HepG2 (cell line): Measurements from ENCODE around the gene HNRNPUL1. TPM values are rescaled to one million over a fixed set of nuclear protein-coding genes. Genes with fewer than 3 reads are reported as not detected.

Experiments used
- ATAC-seq: fragments of 200-7000 bp; cut with Tn5 transposase; 3 replicates; pipeline ENCODE4 v1.9.1; 2020; ENCODE audit warnings: mild to moderate bottlenecking, moderate library complexity
- BruUV-seq: library from RNA; stranded (reverse); fragments of 400-500 nt; replicated peaks from 2 replicates; lab custom pipeline; 2021; lab: Mats Ljungman, UMichigan
- CTCF ChIA-PET: fragments of 300-600 bp; formaldehyde crosslinking; extraction: SDS; loops from one replicate; lab custom pipeline; 2021; ENCODE audit warnings: low total read pairs, inconsistent platforms, low intra/inter-chr PET ratio; lab: Yijun Ruan, JAX
- POLR2A ChIA-PET: fragments of 350-600 bp; sonication (Branson Sonifier 250); formaldehyde crosslinking; loops from one replicate; lab custom pipeline; 2020; ENCODE audit warnings: antibody characterized with exemption, inconsistent platforms; lab: Yijun Ruan, JAX
- DNase-seq: peaks from one replicate; pipeline ENCODE4 v3.0.0-alpha.2; 2015; ENCODE audit warnings: low spot score
- FAIRE-seq: peaks from 3 replicates; lab custom pipeline; 2011; peaks lifted over from hg19 to GRCh38; lab: Jason Lieb, UNC
- H2AFZ ChIP-seq: one replicate; pipeline ENCODE4 v1.6.1; 2011; ENCODE audit warnings: low read length, inconsistent platforms
- H3K27ac ChIP-seq: fragments of 300-600 bp; 3 replicates; pipeline ENCODE4 v1.8.0; 2011; ENCODE audit warnings: mixed run types, mild to moderate bottlenecking, mixed read lengths, low read length, inconsistent platforms; ENCODE audit not compliant: insufficient read depth; ENCODE audit errors: extremely low read length
- H3K27me3 ChIP-seq, 2 experiments: fragments of 200-600 bp in 1 of 2; 2 replicates in 1 of 2; 3 replicates in 1 of 2; pipeline versions ENCODE4 v1.6.0 to v1.8.0; 2011; ENCODE audit warnings: low read length in 2 of 2, mild to moderate bottlenecking in 2 of 2, moderate library complexity in 2 of 2, inconsistent platforms in 1 of 2; ENCODE audit not compliant: insufficient read depth in 2 of 2, control insufficient read depth in 1 of 2
- H3K36me3 ChIP-seq, 2 experiments: fragments of 200-600 bp in 1 of 2; replicated peaks in 1 of 2; 2 replicates in 1 of 2; 3 replicates in 1 of 2; pipeline versions ENCODE4 v1.5.1 to v1.8.0; 2011; ENCODE audit warnings: low read length in 2 of 2, inconsistent platforms in 1 of 2; ENCODE audit not compliant: insufficient read depth in 2 of 2, control insufficient read depth in 1 of 2
- H3K4me1 ChIP-seq: 2 replicates; pipeline ENCODE4 v1.5.1; 2012; ENCODE audit warnings: low read length, inconsistent platforms; ENCODE audit not compliant: insufficient read depth
- H3K4me2 ChIP-seq: 2 replicates; pipeline ENCODE4 v1.6.0; 2011; ENCODE audit warnings: low read depth, low read length, inconsistent platforms
- H3K4me3 ChIP-seq, 3 experiments: fragments of 200-600 bp in 1 of 3; sonication (generic), shearing (Covaris generic) in 1 of 3; replicated peaks in 1 of 3; 2 replicates each; pipeline ENCODE4 v1.5.1; 2011 to 2016; ENCODE audit warnings: low read length in 3 of 3, inconsistent platforms in 2 of 3, low read depth in 2 of 3, mild to moderate bottlenecking in 2 of 3, control low read depth in 1 of 3, mixed read lengths in 1 of 3; ENCODE audit not compliant: insufficient read depth in 1 of 3
- H3K79me2 ChIP-seq: one replicate; pipeline ENCODE4 v1.6.1; 2011; ENCODE audit warnings: low read length, inconsistent platforms; ENCODE audit not compliant: insufficient read depth
- H3K9ac ChIP-seq: 2 replicates; pipeline ENCODE4 v1.6.0; 2011; ENCODE audit warnings: mild to moderate bottlenecking, low read depth, low read length, inconsistent platforms; ENCODE audit not compliant: insufficient read depth
- H3K9me3 ChIP-seq: 2 replicates; pipeline ENCODE4 v1.5.1; 2012; ENCODE audit warnings: mild to moderate bottlenecking, low read length
- H4K20me1 ChIP-seq: 2 replicates; pipeline ENCODE4 v1.6.0; 2011; ENCODE audit warnings: inconsistent platforms, mild to moderate bottlenecking, low read length, moderate library complexity; ENCODE audit not compliant: insufficient read depth
- GFI1 ChIP-seq: sonication (generic); formaldehyde crosslinking; IDR thresholded peaks from 2 replicates; pipeline ENCODE4 v1.5.0; 2020; ENCODE audit warnings: missing genetic modification reagents, mild to moderate bottlenecking, borderline replicate concordance
- HBP1 ChIP-seq: IDR thresholded peaks from 2 replicates; pipeline ENCODE4 v1.6.1; 2016; ENCODE audit warnings: low read depth, control low read depth
- MLLT10 ChIP-seq: sonication (generic); formaldehyde crosslinking; IDR thresholded peaks from 2 replicates; pipeline ENCODE4 v1.4.0; 2020; ENCODE audit warnings: missing genetic modification reagents
- PCBP2 ChIP-seq: fragments of 200-400 bp; formaldehyde crosslinking; optimal IDR thresholded peaks from 2 replicates; pipeline ENCODE3; 2018; ENCODE audit warnings: low read length, low read depth; ENCODE audit not compliant: poor library complexity, severe bottlenecking
- RARA ChIP-seq: IDR thresholded peaks from 2 replicates; pipeline ENCODE4 v1.6.1; 2016; ENCODE audit warnings: missing genetic modification reagents, missing compliant biosample characterization
- ZNF788 ChIP-seq: sonication (generic); formaldehyde crosslinking; IDR thresholded peaks from 2 replicates; pipeline ENCODE4 v1.5.0; 2020; ENCODE audit warnings: mild to moderate bottlenecking, missing genetic modification reagents, borderline replicate concordance
- WGBS: methylation state at CpG from one replicate; pipeline ENCODE4 v1.1.6; 2017; ENCODE audit warnings: low lambda C conversion rate; 5-methylcytosine and 5-hydroxymethylcytosine counted together
- in situ Hi-C: cut with HindIII; loops from 2 replicates; pipeline ENCODE4 v1.10.0; 2017; ENCODE audit warnings: low pct_unique_long_range_greater_than_20kb; ENCODE audit not compliant: extremely low pct_ligation_motif_present
- intact Hi-C: fragments of 100-400 bp; cut with micrococcal nuclease; formaldehyde crosslinking; loops from one replicate; pipeline ENCODE4 v1.10.0; 2022; ENCODE audit not compliant: unreplicated experiment
- polyA plus RNA-seq, 8 experiments: library from polyadenylated mRNA; depleted of rRNA in 3 of 8; stranded (reverse) in 7 of 8; unstranded in 1 of 8; fragments of >200 nt; fragmentation: Illumina TruSeq in 4 of 8; extraction: Trizol in 4 of 8; gene quantifications; 2 replicates each; pipeline versions ENCODE4 v1.2.1 to v1.2.3, GENCODE V29; 2011 to 2016; ENCODE audit warnings: low read depth in 4 of 8, missing spikeins in 1 of 8, mixed read lengths in 1 of 8; ENCODE audit not compliant: insufficient read depth in 1 of 8
- total RNA-seq, 5 experiments: library from RNA; depleted of rRNA; stranded (reverse); fragments of >200 nt; fragmentation: Illumina TruSeq; extraction: Trizol; gene quantifications; 2 replicates each; pipeline ENCODE4 v1.2.3, GENCODE V29; 2016; ENCODE audit warnings: low read depth in 1 of 5
- TF ChIP-seq, protein P1 (sequence below): sonication (generic); formaldehyde crosslinking; IDR thresholded peaks from 2 replicates; pipeline ENCODE4 v1.5.0; 2020; ENCODE audit warnings: mild to moderate bottlenecking, missing genetic modification reagents, borderline replicate concordance
- TF ChIP-seq, protein P2 (sequence below): sonication (generic); formaldehyde crosslinking; conservative IDR thresholded peaks from 2 replicates; pipeline ENCODE4 v1.4.0; 2020; ENCODE audit warnings: missing genetic modification reagents
- TF ChIP-seq, protein P3 (sequence below): sonication (generic); formaldehyde crosslinking; IDR thresholded peaks from 2 replicates; pipeline ENCODE4 v1.5.0; 2020; ENCODE audit warnings: mild to moderate bottlenecking, missing genetic modification reagents, borderline replicate concordance

The HNRNPUL1 gene
- total and polyA plus RNA-seq, 2 of the 13 experiments (the other 11 are each of a cell fraction or from before 2014, with no cell fraction given) = 30.9 to 81.7 TPM

GRCh38 chr19:41294393-41294792 lies 30.2 kb downstream of the HNRNPUL1 start:
- H3K4me3 ChIP-seq = no peak overlapping the region
- H3K36me3 ChIP-seq = peaks cover 51 to 94% of the 10 kb centered on the region in 2 experiments
- 98% methylated on average over 10 of the region's 10 CpGs for WGBS
- no peaks in the 10 kb centered on the region for H3K9me3 ChIP-seq
- DNase-seq = no peak
- ChIA-PET POLR2A (interaction anchor here (1.6 kb wide), 1 partner anchor 31 kb away, joined by 4 read pairs; no protein-coding TSS in a partner anchor), CTCF (no interaction called here)
- intact Hi-C loops = no loop called here
- no peak overlapping the region for H2AFZ ChIP-seq
- in situ Hi-C loops = no loop called here
- H3K9ac ChIP-seq = no peak overlapping the region
- no peak for ATAC-seq
- BruUV-seq = no TSS peak
- no peaks in the 10 kb centered on the region for H3K4me1 ChIP-seq
- no peak overlapping the region for H3K4me2 ChIP-seq
- H4K20me1 ChIP-seq = peaks cover 3% of the 10 kb centered on the region; the same call in 1 of the 2 replicates
- no peak overlapping the region for H3K27ac ChIP-seq
- FAIRE-seq = no peak
- no peaks in the 10 kb centered on the region for H3K27me3 ChIP-seq
- no peaks in the 10 kb centered on the region for H3K79me2 ChIP-seq
- TF ChIP-seq MLLT10 (CRISPR knock-in tag) (no peak), RARA (CRISPR knock-in tag) (no peak), HBP1 (CRISPR knock-in tag) (no peak), PCBP2 (no peak), ZNF788 (CRISPR knock-in tag) (no peak), GFI1 (CRISPR knock-in tag) (no peak)
- TF ChIP-seq, protein P1, sequence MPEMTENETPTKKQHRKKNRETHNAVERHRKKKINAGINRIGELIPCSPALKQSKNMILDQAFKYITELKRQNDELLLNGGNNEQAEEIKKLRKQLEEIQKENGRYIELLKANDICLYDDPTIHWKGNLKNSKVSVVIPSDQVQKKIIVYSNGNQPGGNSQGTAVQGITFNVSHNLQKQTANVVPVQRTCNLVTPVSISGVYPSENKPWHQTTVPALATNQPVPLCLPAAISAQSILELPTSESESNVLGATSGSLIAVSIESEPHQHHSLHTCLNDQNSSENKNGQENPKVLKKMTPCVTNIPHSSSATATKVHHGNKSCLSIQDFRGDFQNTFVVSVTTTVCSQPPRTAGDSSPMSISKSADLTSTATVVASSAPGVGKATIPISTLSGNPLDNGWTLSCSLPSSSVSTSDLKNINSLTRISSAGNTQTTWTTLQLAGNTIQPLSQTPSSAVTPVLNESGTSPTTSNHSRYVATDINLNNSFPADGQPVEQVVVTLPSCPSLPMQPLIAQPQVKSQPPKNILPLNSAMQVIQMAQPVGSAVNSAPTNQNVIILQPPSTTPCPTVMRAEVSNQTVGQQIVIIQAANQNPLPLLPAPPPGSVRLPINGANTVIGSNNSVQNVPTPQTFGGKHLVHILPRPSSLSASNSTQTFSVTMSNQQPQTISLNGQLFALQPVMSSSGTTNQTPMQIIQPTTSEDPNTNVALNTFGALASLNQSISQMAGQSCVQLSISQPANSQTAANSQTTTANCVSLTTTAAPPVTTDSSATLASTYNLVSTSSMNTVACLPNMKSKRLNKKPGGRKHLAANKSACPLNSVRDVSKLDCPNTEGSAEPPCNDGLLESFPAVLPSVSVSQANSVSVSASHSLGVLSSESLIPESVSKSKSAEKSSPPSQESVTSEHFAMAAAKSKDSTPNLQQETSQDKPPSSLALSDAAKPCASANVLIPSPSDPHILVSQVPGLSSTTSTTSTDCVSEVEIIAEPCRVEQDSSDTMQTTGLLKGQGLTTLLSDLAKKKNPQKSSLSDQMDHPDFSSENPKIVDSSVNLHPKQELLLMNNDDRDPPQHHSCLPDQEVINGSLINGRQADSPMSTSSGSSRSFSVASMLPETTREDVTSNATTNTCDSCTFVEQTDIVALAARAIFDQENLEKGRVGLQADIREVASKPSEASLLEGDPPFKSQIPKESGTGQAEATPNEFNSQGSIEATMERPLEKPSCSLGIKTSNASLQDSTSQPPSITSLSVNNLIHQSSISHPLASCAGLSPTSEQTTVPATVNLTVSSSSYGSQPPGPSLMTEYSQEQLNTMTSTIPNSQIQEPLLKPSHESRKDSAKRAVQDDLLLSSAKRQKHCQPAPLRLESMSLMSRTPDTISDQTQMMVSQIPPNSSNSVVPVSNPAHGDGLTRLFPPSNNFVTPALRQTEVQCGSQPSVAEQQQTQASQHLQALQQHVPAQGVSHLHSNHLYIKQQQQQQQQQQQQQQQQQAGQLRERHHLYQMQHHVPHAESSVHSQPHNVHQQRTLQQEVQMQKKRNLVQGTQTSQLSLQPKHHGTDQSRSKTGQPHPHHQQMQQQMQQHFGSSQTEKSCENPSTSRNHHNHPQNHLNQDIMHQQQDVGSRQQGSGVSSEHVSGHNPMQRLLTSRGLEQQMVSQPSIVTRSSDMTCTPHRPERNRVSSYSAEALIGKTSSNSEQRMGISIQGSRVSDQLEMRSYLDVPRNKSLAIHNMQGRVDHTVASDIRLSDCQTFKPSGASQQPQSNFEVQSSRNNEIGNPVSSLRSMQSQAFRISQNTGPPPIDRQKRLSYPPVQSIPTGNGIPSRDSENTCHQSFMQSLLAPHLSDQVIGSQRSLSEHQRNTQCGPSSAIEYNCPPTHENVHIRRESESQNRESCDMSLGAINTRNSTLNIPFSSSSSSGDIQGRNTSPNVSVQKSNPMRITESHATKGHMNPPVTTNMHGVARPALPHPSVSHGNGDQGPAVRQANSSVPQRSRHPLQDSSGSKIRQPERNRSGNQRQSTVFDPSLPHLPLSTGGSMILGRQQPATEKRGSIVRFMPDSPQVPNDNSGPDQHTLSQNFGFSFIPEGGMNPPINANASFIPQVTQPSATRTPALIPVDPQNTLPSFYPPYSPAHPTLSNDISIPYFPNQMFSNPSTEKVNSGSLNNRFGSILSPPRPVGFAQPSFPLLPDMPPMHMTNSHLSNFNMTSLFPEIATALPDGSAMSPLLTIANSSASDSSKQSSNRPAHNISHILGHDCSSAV (CRISPR knock-in tag) = no peak
- TF ChIP-seq, protein P2, sequence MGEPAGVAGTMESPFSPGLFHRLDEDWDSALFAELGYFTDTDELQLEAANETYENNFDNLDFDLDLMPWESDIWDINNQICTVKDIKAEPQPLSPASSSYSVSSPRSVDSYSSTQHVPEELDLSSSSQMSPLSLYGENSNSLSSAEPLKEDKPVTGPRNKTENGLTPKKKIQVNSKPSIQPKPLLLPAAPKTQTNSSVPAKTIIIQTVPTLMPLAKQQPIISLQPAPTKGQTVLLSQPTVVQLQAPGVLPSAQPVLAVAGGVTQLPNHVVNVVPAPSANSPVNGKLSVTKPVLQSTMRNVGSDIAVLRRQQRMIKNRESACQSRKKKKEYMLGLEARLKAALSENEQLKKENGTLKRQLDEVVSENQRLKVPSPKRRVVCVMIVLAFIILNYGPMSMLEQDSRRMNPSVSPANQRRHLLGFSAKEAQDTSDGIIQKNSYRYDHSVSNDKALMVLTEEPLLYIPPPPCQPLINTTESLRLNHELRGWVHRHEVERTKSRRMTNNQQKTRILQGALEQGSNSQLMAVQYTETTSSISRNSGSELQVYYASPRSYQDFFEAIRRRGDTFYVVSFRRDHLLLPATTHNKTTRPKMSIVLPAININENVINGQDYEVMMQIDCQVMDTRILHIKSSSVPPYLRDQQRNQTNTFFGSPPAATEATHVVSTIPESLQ = no peak
- TF ChIP-seq, protein P3, sequence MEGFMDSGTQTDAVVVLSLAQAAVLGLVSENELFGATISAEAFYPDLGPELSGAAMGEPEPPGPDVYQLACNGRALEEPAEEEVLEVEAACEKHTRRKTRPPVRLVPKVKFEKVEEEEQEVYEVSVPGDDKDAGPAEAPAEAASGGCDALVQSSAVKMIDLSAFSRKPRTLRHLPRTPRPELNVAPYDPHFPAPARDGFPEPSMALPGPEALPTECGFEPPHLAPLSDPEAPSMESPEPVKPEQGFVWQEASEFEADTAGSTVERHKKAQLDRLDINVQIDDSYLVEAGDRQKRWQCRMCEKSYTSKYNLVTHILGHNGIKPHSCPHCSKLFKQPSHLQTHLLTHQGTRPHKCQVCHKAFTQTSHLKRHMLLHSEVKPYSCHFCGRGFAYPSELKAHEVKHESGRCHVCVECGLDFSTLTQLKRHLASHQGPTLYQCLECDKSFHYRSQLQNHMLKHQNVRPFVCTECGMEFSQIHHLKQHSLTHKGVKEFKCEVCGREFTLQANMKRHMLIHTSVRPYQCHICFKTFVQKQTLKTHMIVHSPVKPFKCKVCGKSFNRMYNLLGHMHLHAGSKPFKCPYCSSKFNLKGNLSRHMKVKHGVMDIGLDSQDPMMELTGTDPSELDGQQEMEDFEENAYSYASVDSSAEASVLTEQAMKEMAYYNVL = no peak
